ENCODE measurements around the gene PSMB3. TPM values are rescaled to one million over a fixed set of nuclear protein-coding genes. Genes with fewer than 3 reads are reported as not detected.

The PSMB3 gene
- total and polyA plus RNA-seq, 9 of the 15 experiments (the other 6 are each of a cell fraction or from before 2014, with no cell fraction given) = 460 to 2,775 (median 574) TPM

DNA sequence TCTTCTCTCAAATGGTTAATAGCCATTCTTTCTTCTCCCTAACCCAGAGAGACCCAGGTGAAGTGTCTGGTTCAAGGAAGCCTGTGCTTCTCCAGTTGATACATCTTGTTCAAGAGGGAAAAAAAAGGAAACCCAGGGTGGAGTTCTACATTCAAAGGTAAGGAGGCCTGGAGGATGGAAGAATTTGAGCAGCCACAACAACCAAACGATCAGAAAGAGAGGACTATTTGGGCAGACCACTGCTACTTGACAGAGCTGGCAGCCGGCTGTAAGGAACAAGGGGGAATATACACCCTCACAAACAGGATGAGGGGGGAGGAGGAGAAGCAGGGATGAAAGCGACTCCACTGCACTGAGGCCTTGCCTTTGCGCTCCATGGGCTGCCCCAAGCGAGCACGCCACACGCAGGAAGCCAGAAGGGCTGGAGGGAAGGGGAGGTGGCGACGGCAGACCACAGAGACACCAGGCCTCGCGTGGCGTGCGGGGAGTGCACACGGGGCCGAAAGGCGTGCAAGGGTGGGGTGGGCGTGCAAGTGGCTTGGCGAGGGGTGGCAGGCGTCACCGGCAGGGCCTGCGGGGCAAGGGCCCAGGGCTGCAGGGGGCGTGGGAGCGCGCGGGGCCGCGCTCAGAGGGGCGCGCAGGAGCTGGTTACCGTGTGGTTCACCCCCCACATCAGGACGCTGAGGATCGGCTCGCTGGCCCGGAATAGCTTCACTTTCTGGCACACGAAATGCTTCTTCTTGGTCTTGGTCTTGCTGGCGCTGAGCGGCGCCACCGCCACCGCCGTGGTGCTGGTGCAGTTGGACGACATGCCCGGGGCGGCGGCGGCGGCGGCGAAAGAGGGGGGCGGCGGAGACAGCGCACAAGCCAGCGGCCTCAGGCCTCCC is 46.3 kb downstream of the PSMB3 start (continued):
- TF ChIP-seq, protein P1, sequence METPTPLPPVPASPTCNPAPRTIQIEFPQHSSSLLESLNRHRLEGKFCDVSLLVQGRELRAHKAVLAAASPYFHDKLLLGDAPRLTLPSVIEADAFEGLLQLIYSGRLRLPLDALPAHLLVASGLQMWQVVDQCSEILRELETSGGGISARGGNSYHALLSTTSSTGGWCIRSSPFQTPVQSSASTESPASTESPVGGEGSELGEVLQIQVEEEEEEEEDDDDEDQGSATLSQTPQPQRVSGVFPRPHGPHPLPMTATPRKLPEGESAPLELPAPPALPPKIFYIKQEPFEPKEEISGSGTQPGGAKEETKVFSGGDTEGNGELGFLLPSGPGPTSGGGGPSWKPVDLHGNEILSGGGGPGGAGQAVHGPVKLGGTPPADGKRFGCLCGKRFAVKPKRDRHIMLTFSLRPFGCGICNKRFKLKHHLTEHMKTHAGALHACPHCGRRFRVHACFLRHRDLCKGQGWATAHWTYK (CRISPR knock-in tag; IDR thresholded peaks at IDR 0.05) = no peak
- TF ChIP-seq THRAP3 (IDR thresholded peaks at IDR 0.05; ENCODE audit: borderline replicate concordance) = no peak
- TF ChIP-seq SNIP1 (IDR thresholded peaks at IDR 0.05; ENCODE audit: low read depth) = no peak
- no peak for TF ChIP-seq ZSCAN32 (CRISPR knock-in tag; IDR thresholded peaks at IDR 0.05)
- no peak for TF ChIP-seq RBM34 (IDR thresholded peaks at IDR 0.05; ENCODE audit: borderline replicate concordance, insufficient read depth, low read length)
- no peak for TF ChIP-seq RBM39 (optimal IDR thresholded peaks at IDR 0.05; ENCODE audit: low read depth, low read length)
- no peak for TF ChIP-seq COPS2 (conservative IDR thresholded peaks at IDR 0.05)
- no peak; the same call in 1 of the 2 replicates for TF ChIP-seq KLF13 (tag; IDR thresholded peaks at IDR 0.05; ENCODE audit: borderline replicate concordance, low read depth)
- TF ChIP-seq, protein P2, sequence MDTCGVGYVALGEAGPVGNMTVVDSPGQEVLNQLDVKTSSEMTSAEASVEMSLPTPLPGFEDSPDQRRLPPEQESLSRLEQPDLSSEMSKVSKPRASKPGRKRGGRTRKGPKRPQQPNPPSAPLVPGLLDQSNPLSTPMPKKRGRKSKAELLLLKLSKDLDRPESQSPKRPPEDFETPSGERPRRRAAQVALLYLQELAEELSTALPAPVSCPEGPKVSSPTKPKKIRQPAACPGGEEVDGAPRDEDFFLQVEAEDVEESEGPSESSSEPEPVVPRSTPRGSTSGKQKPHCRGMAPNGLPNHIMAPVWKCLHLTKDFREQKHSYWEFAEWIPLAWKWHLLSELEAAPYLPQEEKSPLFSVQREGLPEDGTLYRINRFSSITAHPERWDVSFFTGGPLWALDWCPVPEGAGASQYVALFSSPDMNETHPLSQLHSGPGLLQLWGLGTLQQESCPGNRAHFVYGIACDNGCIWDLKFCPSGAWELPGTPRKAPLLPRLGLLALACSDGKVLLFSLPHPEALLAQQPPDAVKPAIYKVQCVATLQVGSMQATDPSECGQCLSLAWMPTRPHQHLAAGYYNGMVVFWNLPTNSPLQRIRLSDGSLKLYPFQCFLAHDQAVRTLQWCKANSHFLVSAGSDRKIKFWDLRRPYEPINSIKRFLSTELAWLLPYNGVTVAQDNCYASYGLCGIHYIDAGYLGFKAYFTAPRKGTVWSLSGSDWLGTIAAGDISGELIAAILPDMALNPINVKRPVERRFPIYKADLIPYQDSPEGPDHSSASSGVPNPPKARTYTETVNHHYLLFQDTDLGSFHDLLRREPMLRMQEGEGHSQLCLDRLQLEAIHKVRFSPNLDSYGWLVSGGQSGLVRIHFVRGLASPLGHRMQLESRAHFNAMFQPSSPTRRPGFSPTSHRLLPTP (IDR thresholded peaks at IDR 0.05; ENCODE audit: borderline replicate concordance, extremely low read depth, insufficient read length) = no peak
- TF ChIP-seq PCBP1 (IDR thresholded peaks at IDR 0.05; ENCODE audit: low read depth, low read length, poor library complexity, severe bottlenecking) = peak; percentile 88
- no peak for TF ChIP-seq ZNF121 (CRISPR knock-in tag; conservative IDR thresholded peaks at IDR 0.05)
- TF ChIP-seq RFX1 (IDR thresholded peaks at IDR 0.05) = no peak
- TF ChIP-seq PHF20 (IDR thresholded peaks at IDR 0.05; ENCODE audit: partially characterized antibody) = no peak
- TF ChIP-seq HOXB6 (CRISPR knock-in tag; IDR thresholded peaks at IDR 0.05; ENCODE audit: borderline replicate concordance) = no peak
- no peak for TF ChIP-seq ZNF695 (CRISPR knock-in tag; IDR thresholded peaks at IDR 0.05)
- TF ChIP-seq RBM17 (IDR thresholded peaks at IDR 0.05; ENCODE audit: borderline replicate concordance, low read depth, low read length) = no peak
- peak; percentile 49; the same call in 1 of the 2 replicates for TF ChIP-seq PHF8 (IDR thresholded peaks at IDR 0.05; ENCODE audit: borderline replicate concordance, low read length)
- no peak for TF ChIP-seq FOXM1 (IDR thresholded peaks at IDR 0.05; ENCODE audit: low read depth)
- TF ChIP-seq FOXM1 (CRISPR knock-in tag; IDR thresholded peaks at IDR 0.05; ENCODE audit: low read depth) = no peak
- 0 out of 2 replicates have a peak, but pooled peaks have one; percentile 17 for TF ChIP-seq MBD2 (IDR thresholded peaks at IDR 0.05; ENCODE audit: borderline replicate concordance, low read depth)
- TF ChIP-seq, protein P3, sequence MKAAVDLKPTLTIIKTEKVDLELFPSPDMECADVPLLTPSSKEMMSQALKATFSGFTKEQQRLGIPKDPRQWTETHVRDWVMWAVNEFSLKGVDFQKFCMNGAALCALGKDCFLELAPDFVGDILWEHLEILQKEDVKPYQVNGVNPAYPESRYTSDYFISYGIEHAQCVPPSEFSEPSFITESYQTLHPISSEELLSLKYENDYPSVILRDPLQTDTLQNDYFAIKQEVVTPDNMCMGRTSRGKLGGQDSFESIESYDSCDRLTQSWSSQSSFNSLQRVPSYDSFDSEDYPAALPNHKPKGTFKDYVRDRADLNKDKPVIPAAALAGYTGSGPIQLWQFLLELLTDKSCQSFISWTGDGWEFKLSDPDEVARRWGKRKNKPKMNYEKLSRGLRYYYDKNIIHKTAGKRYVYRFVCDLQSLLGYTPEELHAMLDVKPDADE (conservative IDR thresholded peaks at IDR 0.05; ENCODE audit: control insufficient read depth, low read depth, low read length) = peak; percentile 77

Measured in K562 (cell line).